ENCODE data around the gene UBE2G2.

- no peak for TF ChIP-seq CTCF (IDR thresholded peaks at IDR 0.05)
- TF ChIP-seq POLR2A (IDR thresholded peaks at IDR 0.05): no peak
Measured at GRCh38 chr21:44778499-44778911, 23.1 kb downstream of the UBE2G2 start.
